ENCODE data around the gene DGKZ. TPM values are rescaled to one million over a fixed set of nuclear protein-coding genes. Genes with fewer than 3 reads are reported as not detected.
"Not testable (repeated sequence)": the region's sequence is repeated elsewhere in the genome, so short reads cannot be mapped to it uniquely, and the experiment has no call there.

DGKZ gene, protein sequence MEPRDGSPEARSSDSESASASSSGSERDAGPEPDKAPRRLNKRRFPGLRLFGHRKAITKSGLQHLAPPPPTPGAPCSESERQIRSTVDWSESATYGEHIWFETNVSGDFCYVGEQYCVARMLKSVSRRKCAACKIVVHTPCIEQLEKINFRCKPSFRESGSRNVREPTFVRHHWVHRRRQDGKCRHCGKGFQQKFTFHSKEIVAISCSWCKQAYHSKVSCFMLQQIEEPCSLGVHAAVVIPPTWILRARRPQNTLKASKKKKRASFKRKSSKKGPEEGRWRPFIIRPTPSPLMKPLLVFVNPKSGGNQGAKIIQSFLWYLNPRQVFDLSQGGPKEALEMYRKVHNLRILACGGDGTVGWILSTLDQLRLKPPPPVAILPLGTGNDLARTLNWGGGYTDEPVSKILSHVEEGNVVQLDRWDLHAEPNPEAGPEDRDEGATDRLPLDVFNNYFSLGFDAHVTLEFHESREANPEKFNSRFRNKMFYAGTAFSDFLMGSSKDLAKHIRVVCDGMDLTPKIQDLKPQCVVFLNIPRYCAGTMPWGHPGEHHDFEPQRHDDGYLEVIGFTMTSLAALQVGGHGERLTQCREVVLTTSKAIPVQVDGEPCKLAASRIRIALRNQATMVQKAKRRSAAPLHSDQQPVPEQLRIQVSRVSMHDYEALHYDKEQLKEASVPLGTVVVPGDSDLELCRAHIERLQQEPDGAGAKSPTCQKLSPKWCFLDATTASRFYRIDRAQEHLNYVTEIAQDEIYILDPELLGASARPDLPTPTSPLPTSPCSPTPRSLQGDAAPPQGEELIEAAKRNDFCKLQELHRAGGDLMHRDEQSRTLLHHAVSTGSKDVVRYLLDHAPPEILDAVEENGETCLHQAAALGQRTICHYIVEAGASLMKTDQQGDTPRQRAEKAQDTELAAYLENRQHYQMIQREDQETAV
- total RNA-seq = 71.7 TPM
- long read RNA-seq, transcript DGKZ-203 (31 exons, 2,862 nt) = major isoform, 9 of 68 reads
- long read RNA-seq, partial matches to known transcripts = 44 of 68 reads
- long read RNA-seq, other reads (novel, unspliced or antisense) = 12 of 68 reads

DNA sequence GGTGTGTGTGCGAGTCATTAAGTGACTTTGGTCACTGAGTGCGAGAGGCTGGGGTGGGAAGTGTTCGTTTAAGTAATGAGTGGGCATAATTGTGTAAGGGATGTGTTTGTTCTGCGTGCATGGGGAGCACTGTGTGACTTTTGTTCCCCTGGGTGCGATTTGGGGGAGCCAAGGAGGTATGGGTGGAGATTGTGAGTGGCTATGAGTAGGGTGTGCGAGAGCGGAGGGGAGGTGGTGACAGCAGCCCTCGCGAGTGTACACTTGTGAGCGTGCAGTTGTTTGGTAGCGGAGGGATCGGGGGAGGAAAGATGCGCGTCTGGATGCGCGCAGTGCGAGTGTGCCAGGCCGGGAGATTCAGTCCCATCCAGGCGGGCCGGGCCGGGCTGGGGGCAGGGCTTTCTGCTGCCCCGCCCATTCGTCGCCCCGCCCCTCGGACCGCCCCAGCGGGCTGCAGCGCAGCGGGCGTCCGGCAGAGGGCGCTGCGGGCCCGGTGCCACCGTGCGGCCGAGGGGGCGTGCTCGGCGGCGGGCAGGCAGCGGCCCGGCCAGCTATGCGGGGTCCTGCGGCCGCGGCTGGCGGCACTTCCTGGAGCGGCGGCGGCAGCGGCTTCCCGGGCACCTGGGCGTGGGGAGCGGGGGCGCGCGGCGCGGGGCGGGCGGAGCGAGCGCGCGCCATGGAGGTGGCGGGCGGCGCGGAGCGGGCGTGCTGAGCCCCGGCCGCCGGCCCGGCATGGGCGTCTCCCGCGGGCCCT lies at the start of gene DGKZ:
TSS of gene DGKZ (plus strand) at position 578 of the 751 bp plus-strand sequence. CDS start 197 bp downstream, outside the sequence.
- intact Hi-C loops (cut with micrococcal nuclease) = no loop called here
- DNase-seq (peak; percentile 93), ATAC-seq (peak; percentile 81)

DNA sequence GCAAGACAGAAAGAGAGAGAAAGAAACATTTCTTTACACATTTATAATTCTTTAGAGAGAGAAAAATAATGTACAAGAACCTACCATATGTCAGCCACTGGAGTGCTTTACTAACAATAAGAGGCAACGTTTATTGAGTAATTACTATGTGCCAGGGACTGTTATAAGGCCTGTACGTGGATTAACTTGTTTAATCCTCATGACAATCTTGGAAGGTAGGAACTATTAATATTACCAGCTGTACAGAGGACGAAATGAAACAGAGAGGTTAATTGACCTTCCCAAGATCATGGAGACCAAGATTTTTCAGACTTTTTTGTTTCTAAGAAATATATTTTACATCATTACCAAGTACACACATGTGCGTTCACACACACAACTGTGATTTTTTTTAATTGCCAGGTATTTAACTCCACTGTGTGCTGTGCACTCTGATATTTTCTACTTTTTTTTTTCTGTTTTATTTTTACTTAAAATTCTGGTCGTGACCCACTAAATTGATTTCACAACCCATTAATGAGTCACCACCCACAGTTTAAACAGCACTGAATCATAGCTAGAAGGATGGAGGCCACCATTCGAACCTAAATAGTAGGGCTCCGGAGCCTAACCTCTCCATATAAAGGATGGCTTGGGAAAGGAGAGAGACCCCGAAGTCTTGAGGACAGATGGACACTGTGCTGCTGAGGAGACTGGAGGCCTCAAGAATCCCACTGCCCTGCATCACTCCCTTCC lies 48.4 kb upstream of the DGKZ start:
- DNase-seq = no peak
- intact Hi-C loops (cut with micrococcal nuclease) = no loop called here
- no peak for ATAC-seq

DNA sequence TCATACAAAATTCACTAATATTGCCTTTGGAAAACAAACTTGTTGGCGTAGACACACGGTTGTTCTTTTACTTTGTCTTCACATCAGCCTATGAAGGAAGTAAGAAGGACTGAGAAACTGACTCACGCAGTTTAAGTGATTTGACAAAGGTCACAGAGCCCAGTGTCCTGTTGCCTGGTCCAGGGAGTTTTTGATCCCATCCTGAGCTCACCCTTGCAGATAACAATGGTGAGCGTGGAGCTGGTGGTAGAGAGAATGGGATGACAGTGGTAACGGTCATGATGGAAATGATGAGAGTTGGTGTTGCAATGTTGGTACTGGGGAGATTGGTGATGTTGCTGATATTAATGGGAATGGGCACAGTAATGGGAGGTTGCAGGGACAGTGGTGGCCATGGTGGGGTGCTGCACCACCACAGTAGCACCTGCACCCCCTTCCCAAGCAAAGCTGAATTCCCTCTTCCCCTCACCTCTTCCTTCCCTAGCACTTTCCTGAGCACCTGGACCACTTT lies 47.8 kb upstream of the DGKZ start:
- no peak for DNase-seq
- no peak for ATAC-seq
- intact Hi-C loops (cut with micrococcal nuclease) = no loop called here

DNA sequence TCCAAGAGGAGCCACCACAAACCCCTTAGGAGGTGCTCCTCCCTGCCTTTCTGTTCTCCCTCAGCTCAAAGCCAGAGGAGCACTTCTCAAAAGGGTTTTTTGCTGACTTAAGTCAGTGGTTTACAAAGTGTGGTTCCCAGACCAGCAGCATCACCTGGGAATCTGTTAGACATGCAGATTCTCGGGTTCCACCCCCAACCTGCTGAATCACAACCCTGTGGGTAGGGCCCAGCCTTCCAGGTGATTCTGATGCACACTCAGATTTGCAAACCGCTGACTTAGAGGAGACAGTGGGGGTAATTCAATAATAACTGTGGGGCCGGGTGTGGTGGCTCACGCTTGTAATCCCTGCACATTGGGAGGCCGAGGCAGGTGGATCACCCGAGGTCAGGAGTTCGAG lies 47.0 kb upstream of the DGKZ start:
- no peak for ATAC-seq
- intact Hi-C loops (cut with micrococcal nuclease) = no loop called here
- DNase-seq = no peak

DNA sequence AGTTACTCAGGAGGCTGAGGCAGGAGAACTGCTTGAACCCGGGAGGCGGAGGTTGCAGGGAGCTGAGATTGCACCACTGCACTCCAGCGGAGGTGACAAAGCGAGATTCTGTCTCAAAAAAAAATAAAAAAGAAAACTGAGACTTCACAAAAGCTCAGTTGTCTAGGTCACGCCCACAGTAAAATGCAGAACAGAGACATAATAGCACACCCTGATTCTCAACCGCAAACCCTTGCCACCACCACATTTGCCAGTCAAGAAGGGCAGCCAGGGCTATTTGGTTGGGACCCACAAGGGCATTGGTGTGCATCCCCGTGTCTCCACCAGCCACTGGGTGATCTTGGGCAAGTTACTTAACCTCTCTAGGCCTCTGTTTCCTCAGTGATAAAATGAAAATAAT lies 44.4 kb upstream of the DGKZ start:
- no peak for DNase-seq
- no peak for ATAC-seq
- intact Hi-C loops (cut with micrococcal nuclease) = no loop called here

DNA sequence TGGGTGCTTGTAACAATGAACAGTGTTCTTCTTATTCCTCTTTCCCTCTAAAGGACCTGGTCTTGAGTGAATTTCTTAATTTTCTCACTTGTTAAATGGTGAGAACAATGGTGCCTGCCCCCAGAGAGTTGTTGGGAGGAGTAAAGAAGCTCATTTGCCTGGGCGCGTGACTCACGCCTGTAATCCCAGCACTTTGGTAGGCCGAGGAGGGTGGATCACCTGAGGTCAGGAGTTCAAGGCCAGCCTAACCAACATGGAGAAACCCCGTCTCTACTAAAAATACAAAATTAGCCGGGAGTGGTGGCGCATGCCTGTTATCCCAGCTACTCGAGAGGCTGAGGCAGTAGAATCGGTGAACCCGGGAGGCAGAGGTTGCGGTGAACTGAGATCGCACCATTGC lies 43.2 kb upstream of the DGKZ start:
- ATAC-seq; intact Hi-C loops (cut with micrococcal nuclease); DNase-seq: not testable (repeated sequence)

DNA sequence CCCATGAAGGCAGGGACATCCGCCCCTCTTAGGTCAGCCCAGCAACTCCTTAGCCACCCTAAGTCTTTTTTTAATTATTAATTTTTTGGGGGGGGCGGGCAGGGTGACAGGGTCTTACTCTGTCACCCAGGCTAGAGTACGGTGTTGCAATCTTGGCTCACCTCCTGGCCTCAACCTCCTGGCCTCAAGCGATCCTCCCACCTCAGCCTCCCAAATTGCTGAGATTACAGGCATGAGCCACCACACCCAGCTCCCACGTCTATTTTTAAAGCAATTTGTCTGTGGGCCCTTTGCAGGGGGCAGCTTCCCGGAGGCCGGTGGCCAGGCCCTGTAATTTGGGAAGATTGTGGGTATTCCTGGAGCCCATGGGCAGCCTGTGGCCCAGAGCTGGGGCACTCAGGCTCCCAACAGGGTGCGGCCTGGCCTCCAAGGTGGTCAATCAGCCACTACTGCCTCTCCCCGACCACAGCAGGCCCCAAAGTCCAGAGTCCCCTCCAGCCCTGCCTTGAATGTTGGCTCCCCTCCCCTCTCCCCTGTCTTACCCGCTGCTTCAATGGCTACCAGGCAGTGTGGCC lies 42.6 kb upstream of the DGKZ start:
- no peak for ATAC-seq
- DNase-seq = no peak
- intact Hi-C loops (cut with micrococcal nuclease) = loop anchor here (5.0 kb wide), 1 partner anchor 67 kb away; no protein-coding TSS in a partner anchor

DNA sequence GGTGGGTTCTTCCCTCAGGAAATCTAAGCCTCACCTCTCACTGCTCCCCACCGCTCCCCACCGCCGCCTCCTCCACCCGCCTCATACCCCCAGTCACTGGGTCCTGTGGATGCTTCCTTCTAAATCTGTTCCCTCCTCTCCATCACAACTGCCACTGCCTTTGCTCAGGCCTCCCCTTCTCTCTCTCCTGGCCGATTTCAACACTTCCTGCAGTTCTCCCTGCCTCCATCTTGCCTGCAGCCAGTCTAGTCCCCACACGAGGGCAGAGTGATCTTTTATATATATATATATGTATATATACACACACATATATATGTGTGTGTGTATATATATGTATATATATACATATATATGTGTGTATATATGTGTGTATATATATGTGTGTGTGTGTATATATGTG lies 42.0 kb upstream of the DGKZ start:
- no peak for ATAC-seq
- no peak for DNase-seq
- intact Hi-C loops (cut with micrococcal nuclease) = loop anchor here (5.0 kb wide), 1 partner anchor 68 kb away; no protein-coding TSS in a partner anchor

DNA sequence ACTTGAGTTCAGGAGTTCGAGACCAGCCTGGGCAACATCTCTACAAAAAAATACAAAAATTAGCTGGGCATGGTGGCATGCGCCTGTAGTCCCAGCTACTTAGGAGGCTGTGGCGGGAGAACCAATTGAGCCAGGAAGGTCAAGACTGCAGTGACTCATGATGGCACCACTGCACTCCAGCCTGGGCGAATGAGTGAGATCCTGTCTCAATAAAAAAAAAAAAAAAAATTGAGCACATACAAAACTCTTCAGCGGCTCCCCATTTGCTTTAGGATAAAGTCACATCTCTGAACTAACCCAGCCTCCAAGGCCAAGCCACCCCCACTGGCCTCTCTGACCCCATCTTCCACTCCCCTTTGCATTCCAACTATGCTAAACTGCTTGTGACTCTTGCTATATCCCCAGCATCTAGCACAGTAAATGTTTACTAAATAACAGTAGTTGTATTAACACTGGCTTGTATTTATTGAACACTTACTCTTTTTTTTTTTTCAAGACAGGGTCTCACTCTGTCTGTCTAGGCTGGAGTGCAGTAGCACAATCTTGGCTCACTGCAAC lies 40.9 kb upstream of the DGKZ start:
- ATAC-seq = no peak
- no peak for DNase-seq
- intact Hi-C loops (cut with micrococcal nuclease) = loop anchor here (5.0 kb wide), 1 partner anchor 69 kb away; no protein-coding TSS in a partner anchor

DNA sequence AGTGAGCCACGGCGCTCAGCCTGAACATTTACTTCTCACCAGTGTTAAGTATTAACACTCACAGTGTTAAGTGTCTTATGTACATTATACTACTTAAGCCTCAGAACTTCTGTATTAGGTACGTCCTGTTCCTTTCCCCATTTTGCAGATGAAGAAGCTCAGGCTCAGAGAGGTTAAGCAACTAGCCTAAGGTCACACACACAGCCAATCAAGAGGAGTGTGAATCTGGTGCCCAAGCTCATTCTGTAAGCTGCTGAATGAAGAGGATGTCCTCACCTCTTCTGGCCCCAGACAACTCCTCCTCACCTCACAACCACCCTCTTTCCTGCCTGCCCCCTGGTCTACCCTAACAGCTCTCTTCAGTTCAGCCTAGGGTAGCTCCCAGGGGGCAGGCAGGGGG lies 39.9 kb upstream of the DGKZ start:
- intact Hi-C loops (cut with micrococcal nuclease) = loop anchor here (5.0 kb wide), 1 partner anchor 70 kb away; no protein-coding TSS in a partner anchor
- DNase-seq = no peak
- no peak for ATAC-seq

DNA sequence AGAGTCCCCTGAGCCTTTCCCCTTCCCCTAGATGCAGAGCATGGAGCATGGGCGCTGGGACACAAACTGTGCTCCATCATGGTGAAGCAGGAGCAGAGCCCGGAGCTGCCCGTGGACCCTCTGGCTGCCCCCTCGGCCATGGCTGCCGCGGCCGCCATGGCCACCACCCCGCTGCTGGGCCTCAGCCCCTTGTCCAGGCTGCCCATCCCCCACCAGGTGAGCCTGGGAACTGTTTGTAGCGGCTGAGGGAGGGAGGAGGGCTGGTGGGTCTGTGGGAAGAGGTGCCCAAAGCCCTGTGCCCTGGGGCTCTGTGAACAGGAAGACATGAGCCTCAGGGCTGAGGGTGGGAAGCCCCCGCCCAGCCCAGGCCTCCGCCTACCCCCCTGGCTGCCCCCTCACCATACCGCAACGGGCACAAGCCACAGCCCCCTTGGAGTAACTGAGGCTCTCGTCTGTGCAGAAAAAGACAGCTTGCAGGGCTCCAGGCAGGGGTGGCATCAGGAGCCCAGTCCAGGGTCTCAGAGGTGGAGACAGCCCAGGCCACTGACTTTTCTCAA lies 39.4 kb upstream of the DGKZ start:
- no peak for DNase-seq
- ATAC-seq = no peak
- intact Hi-C loops (cut with micrococcal nuclease) = loop anchor here (5.0 kb wide), 1 partner anchor 71 kb away; no protein-coding TSS in a partner anchor

DNA sequence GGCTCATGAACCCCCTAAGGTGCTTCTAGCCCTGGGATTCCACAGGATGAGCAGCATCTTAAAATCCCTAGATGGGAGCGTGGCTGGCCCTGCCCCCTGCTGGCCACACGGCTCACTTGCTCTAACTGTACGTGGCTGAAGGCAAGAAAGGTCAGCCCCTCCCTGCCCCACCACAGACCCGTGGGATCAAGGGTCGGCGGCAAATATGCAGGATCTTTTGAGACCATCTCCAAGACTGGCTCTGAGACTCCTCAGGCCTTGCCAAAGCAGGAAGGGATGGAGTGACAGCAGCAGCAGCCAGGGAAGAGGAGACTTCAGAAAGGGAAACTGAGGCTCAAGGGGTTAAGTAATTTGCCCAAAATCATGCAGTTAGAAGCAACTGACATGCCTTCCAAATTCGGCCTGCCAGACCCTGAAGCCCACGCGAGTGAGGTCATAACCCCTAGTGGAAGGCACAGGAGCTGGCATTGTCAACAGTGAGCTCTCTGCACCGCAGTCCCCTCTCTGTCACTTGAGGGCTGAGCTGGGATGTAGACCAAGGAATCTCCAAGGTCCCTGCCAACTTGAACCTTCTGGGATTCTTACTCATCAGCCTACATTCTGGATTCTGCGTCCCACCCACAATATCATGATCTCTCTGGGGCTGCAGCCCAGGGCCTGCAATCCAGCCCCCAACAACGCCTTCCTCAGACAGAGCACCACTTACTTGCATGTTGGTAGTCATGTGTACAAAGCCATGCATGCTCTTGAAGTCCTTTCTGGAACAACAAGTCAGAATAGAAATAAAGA lies 38.4 kb upstream of the DGKZ start:
- DNase-seq = peak; percentile 90
- intact Hi-C loops (cut with micrococcal nuclease) = loop anchor here (5.0 kb wide), 1 partner anchor 72 kb away; no protein-coding TSS in a partner anchor

DNA sequence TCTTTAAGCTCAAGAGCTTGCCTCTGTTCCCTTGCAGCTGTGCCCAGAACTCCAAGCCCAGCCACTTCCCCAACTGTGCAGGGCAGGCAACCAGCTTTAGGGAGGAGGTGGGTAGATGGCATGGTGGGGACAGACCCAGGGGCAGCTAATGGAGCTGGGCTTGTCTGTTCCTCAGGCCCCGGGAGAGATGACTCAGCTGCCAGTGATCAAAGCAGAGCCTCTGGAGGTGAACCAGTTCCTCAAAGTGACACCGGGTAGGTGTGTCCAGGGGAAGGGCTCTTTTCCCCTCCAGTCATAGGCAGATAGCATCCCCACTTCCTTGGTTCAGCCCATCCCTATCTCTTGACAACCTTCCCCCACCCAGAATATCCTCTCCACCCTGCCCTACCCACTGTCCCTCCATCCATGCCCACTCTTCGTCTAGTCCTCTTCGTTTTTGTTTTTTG lies 37.4 kb upstream of the DGKZ start:
- no peak for ATAC-seq
- no peak for DNase-seq
- intact Hi-C loops (cut with micrococcal nuclease) = loop anchor here (5.0 kb wide), 1 partner anchor 73 kb away; no protein-coding TSS in a partner anchor

More for the DNA sequence above, 38.4 kb upstream of the DGKZ start:
- peak; percentile 85 for ATAC-seq

DNA sequence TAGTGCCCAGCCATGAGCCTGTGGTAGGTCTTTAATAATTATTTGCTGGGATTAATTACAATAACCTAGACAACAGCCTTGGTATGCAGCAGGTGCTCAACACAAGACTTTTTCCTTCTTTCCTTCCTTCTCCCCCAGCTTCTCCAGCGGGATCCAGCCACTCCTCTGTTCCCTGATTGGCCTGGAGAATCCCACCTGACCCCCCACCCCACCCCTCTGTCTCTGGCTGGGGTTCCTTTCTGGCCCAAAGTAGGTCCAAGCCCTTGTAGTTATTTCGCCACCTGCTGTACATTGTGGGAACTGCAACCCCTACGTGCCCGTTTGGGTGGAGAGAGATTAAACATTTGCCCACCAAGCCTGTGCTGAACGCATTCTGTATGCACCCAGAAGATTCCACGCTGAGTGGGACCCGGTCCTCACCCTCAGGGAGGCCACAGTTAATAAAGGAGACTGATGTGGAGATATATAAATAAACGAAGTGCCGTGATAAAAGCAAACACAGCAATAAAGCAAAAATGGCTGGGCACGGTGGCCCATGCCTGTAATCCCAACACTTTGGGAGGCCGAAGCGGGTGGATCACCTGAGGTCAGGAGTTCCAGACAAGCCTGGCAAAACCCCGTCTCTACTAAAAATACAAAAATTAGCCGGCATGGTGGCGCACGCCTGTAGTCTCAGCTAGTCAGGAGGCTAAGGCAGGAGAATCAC lies 32.1 kb upstream of the DGKZ start:
- intact Hi-C loops (cut with micrococcal nuclease) = no loop called here
- ATAC-seq (peak; percentile 29), DNase-seq (peak; percentile 60)

DNA sequence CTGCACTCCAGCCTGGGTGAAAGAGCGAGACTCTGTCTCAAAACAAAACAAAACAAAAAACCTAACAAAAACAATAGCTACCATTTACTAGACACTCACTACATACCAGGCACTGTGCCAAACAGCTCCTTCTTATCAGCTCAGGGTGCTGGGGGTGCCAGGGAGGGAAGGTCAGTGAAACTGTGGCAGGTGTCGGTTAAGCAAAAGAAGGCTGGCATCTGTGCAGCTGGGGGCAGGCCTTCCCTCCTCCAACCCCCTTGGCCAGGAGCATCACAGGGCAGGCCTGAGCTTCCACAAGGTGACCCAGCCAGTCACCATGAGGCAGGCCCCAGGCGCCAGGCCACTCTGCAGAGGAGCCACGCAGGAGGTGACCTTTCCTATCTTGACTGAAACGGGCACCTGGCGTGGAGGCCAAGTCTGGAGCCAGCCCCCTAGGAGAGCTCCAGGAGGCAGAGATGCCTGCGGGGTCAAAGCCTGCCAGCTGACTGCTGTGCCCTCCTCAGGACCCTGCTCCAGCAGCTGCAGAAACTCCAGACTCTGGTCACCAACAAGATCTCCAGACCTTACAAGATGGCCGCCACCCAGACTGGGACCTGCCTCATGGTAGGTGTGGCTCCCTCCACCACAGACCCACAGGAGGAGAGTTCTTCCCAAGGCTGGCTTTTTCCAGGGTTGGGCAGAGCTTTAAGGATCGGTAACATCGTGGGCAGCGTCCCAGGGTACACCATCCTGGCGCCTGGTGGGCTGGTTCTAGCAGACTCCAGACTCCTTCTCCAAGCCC lies 31.3 kb upstream of the DGKZ start:
- peak; percentile 86 for ATAC-seq
- peak; percentile 76 for DNase-seq
- intact Hi-C loops (cut with micrococcal nuclease) = no loop called here
